ENCODE data around the gene TBC1D22A. TPM values are rescaled to one million over a fixed set of nuclear protein-coding genes. Genes with fewer than 3 reads are reported as not detected.

The TBC1D22A gene
- total RNA-seq, 1 experiment from 2014 or later, result 20.9 TPM

DNA sequence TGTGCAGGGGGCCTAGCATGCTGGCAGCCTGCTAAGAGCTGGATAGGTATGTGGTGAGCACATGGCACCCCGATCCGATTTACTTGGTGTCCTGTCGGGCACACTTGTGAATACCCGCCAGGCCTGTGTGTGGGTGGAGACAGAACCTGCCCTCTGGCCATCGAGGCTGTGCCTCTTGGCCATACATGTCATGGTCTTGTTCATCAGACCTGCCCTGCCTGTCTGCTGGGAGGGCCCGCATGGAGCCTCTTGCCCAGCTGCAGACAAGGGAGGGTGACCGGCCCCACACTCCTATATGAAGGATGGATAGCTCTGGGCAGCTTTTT lies 310.2 kb downstream of the TBC1D22A start:
- RAD21 ChIA-PET (ENCODE audit: low non-redundant PET in 1 of 2, low total read pairs in 2 of 2, uncharacterized antibody in 2 of 2, unreplicated experiment in 2 of 2), result no interaction called here
- no peaks in the 10 kb centered on the region for H3K27me3 ChIP-seq (ENCODE audit: insufficient read depth, low read length)
- no TSS peak for BruUV-seq (replicated peaks)
- no peaks in the 10 kb centered on the region for H3K9me2 ChIP-seq (ENCODE audit: insufficient read depth)
- DNase-seq (ENCODE audit: low read depth, low spot score), result no peak
- TF ChIP-seq RAD21 (IDR thresholded peaks at IDR 0.05; ENCODE audit: low read depth) (no peak), SP1 (IDR thresholded peaks at IDR 0.05; ENCODE audit: low read depth) (no peak), JUND (IDR thresholded peaks at IDR 0.05) (no peak), POLR2AphosphoS5 (IDR thresholded peaks at IDR 0.05; ENCODE audit: low read depth, low read length) (no peak), ZFX (IDR thresholded peaks at IDR 0.05) (no peak)
- H3K4me3 ChIP-seq (replicated peaks in 1 of 2; ENCODE audit: low read depth in 1 of 2, low read length in 2 of 2), result no peak overlapping the region
- intact Hi-C loops (cut with micrococcal nuclease), result no loop called here
- no peak overlapping the region for H2AFZ ChIP-seq (ENCODE audit: low read depth, low read length, poor library complexity, severe bottlenecking)
- H3K4me1 ChIP-seq (ENCODE audit: control insufficient read depth in 1 of 2, insufficient read depth in 2 of 2, low read length in 2 of 2), result no peaks in the 10 kb centered on the region
- POLR2A ChIA-PET, result no interaction called here
- peaks cover 0 to 6% of the 10 kb centered on the region in 2 experiments; a peak in 1 of 4 replicates for H3K9me3 ChIP-seq (ENCODE audit: control insufficient read depth in 1 of 2, insufficient read depth in 1 of 2, low read depth in 1 of 2, low read length in 2 of 2)
- no peaks in the 10 kb centered on the region for H4K20me1 ChIP-seq (ENCODE audit: insufficient read depth)
- no peaks in the 10 kb centered on the region for H3K79me2 ChIP-seq (ENCODE audit: insufficient read depth, low read length)
- no peak for ATAC-seq
- CTCF ChIA-PET, result no interaction called here
- H3K36me3 ChIP-seq (ENCODE audit: control insufficient read depth in 1 of 2, insufficient read depth in 2 of 2, low read length in 2 of 2), result no peaks in the 10 kb centered on the region
- H3K4me2 ChIP-seq (ENCODE audit: low read length), result no peak overlapping the region
- H3K9ac ChIP-seq (ENCODE audit: low read length), result no peak overlapping the region
- H3K27ac ChIP-seq (ENCODE audit: low read depth, low read length), result no peak overlapping the region

DNA sequence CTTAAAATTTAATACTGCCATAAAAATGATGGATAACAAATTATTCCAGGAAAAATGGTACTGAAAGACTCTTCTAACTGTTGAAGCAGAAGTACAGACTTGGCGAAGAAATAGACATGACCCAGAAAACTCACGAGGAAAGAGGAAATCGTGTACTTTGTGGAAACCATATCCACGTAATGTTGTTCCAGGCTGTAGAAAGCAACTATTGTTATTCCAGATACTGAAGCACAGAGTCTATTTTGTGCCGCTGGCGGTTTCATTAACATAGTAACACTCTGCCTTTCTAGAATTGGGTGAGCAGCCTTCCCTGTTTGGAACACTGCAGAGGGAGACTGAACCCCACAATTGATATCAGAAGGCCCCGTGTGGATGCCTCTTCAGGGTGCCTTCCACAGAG lies 310.6 kb downstream of the TBC1D22A start:
- no TSS peak for BruUV-seq (replicated peaks)

More for the DNA sequence above, 310.6 kb downstream of the TBC1D22A start:
- RAD21 ChIA-PET (ENCODE audit: low non-redundant PET in 1 of 2, low total read pairs in 2 of 2, uncharacterized antibody in 2 of 2, unreplicated experiment in 2 of 2), result no interaction called here
- CTCF ChIA-PET, result no interaction called here
- TF ChIP-seq, protein P1, sequence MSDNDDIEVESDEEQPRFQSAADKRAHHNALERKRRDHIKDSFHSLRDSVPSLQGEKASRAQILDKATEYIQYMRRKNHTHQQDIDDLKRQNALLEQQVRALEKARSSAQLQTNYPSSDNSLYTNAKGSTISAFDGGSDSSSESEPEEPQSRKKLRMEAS (IDR thresholded peaks at IDR 0.05), result no peak
- no peak for TF ChIP-seq ELF1 (IDR thresholded peaks at IDR 0.05; ENCODE audit: borderline replicate concordance, low read depth)
- no peak for TF ChIP-seq CBX3 (IDR thresholded peaks at IDR 0.05; ENCODE audit: low read depth)
- TF ChIP-seq SRF (IDR thresholded peaks at IDR 0.05; ENCODE audit: low read depth), result no peak
- no peaks in the 10 kb centered on the region for H3K36me3 ChIP-seq (ENCODE audit: control insufficient read depth in 1 of 2, insufficient read depth in 2 of 2, low read length in 2 of 2)
- H3K4me1 ChIP-seq (ENCODE audit: control insufficient read depth in 1 of 2, insufficient read depth in 2 of 2, low read length in 2 of 2), result no peaks in the 10 kb centered on the region
- no peaks in the 10 kb centered on the region for H3K9me2 ChIP-seq (ENCODE audit: insufficient read depth)
- H3K79me2 ChIP-seq (ENCODE audit: insufficient read depth, low read length), result no peaks in the 10 kb centered on the region
- no peak for ATAC-seq
- no peak overlapping the region for H3K9ac ChIP-seq (ENCODE audit: low read length)
- no peak overlapping the region for H2AFZ ChIP-seq (ENCODE audit: low read depth, low read length, poor library complexity, severe bottlenecking)
- H3K9me3 ChIP-seq (ENCODE audit: control insufficient read depth in 1 of 2, insufficient read depth in 1 of 2, low read depth in 1 of 2, low read length in 2 of 2), result peaks cover 0 to 6% of the 10 kb centered on the region in 2 experiments; a peak in 1 of 4 replicates
- no peak overlapping the region for H3K4me2 ChIP-seq (ENCODE audit: low read length)
- no peak overlapping the region for H3K27ac ChIP-seq (ENCODE audit: low read depth, low read length)
- intact Hi-C loops (cut with micrococcal nuclease), result no loop called here
- no peaks in the 10 kb centered on the region for H4K20me1 ChIP-seq (ENCODE audit: insufficient read depth)
- DNase-seq (ENCODE audit: low read depth, low spot score), result no peak
- H3K4me3 ChIP-seq (replicated peaks in 1 of 2; ENCODE audit: low read depth in 1 of 2, low read length in 2 of 2), result no peak overlapping the region
- no peaks in the 10 kb centered on the region for H3K27me3 ChIP-seq (ENCODE audit: insufficient read depth, low read length)
- POLR2A ChIA-PET, result no interaction called here
